Testis (tissue), 3 donors: ENCODE results near the gene EYA2. TPM values are rescaled to one million over a fixed set of nuclear protein-coding genes. Genes with fewer than 3 reads are reported as not detected.

Experiments used
- DNase-seq: peaks from one replicate; pipeline ENCODE4 v3.0.0-alpha.2; 2019
- H3K27ac ChIP-seq, 2 donors: fragments of 200-600 bp; sonication (generic); one replicate each; pipeline ENCODE4 v1.5.1; 2019
- H3K27me3 ChIP-seq: fragments of 200-600 bp; sonication (generic); one replicate; pipeline ENCODE4 v1.5.1; 2019
- H3K36me3 ChIP-seq: fragments of 200-600 bp; sonication (generic); one replicate; pipeline ENCODE4 v1.5.1; 2017; ENCODE audit warnings: low read depth; ENCODE audit errors: missing control alignments
- H3K4me1 ChIP-seq: fragments of 200-600 bp; sonication (generic); one replicate; pipeline ENCODE4 v1.5.1; 2019
- H3K4me3 ChIP-seq, 2 donors: fragments of 200-600 bp; sonication (generic); one replicate each; pipeline ENCODE4 v1.5.1; 2017 to 2019
- H3K9me3 ChIP-seq: fragments of 200-600 bp; sonication (generic); one replicate; pipeline ENCODE4 v1.5.1; 2017
- CTCF ChIP-seq, 3 experiments: fragments of 450-650 bp in 2 of 3; fragments of 200-600 bp in 1 of 3; sonication (generic) in 1 of 3; IDR thresholded peaks; one replicate each; pipeline ENCODE4 v1.5.1; 2016 to 2019; ENCODE audit warnings: antibody characterized with exemption in 3 of 3, mild to moderate bottlenecking in 2 of 3, moderate library complexity in 1 of 3
- POLR2A ChIP-seq: fragments of 450-650 bp; IDR thresholded peaks from one replicate; pipeline ENCODE4 v1.6.1; 2017; ENCODE audit warnings: antibody characterized with exemption, mild to moderate bottlenecking, moderate library complexity
- WGBS, 2 donors: methylation state at CpG; one replicate each; pipeline ENCODE4 v1.1.5; 2018; 5-methylcytosine and 5-hydroxymethylcytosine counted together
- intact Hi-C: fragments of 100-400 bp; cut with DNase I; formaldehyde crosslinking; loops from one replicate; pipeline ENCODE4 v1.15.1; 2023; ENCODE audit warnings: low total_unique reads
- polyA plus RNA-seq: library from polyadenylated mRNA; stranded (reverse); fragments of 350-450 nt; fragmentation: Illumina TruSeq; extraction: RNeasy Lipid Tissue Mini Kit (QIAGEN cat#74804); gene quantifications from one replicate; pipeline ENCODE4 v1.2.3, GENCODE V29; 2014; ENCODE audit warnings: low read depth, low replicate concordance; ENCODE audit not compliant: insufficient read depth
- total RNA-seq, 2 donors: library from RNA; depleted of rRNA; stranded (reverse); fragments of >200 nt; gene quantifications; one replicate each; pipeline ENCODE4 v1.2.3, GENCODE V29; 2016

Gene EYA2
- total and polyA plus RNA-seq, 3 donors from 2014 or later, result 14.6 to 17.2 (median 16.2) TPM

GRCh38 chr20:47189060-47189459 lies 294.4 kb downstream of the EYA2 start:
- H3K27me3 ChIP-seq, result no peaks in the 10 kb centered on the region
- H3K4me3 ChIP-seq, result no peak overlapping the region
- intact Hi-C loops, result no loop called here
- H3K9me3 ChIP-seq, result no peaks in the 10 kb centered on the region
- TF ChIP-seq POLR2A (no peak), CTCF (IDR thresholded peaks at IDR 0.05) (no peak)
- DNase-seq, result no peak
- H3K4me1 ChIP-seq, result no peaks in the 10 kb centered on the region
- H3K36me3 ChIP-seq, result no peaks in the 10 kb centered on the region
- no peak overlapping the region for H3K27ac ChIP-seq
- 56 to 62% methylated on average over 11 of the region's 11 CpGs for WGBS, 2 donors

- Histone ChIP-seq H3K4me1 (no peaks in the 10 kb centered on the region), H3K27ac (no peak overlapping the region), H3K9me3 (no peaks in the 10 kb centered on the region), H3K4me3 (no peak overlapping the region), H3K27me3 (no peaks in the 10 kb centered on the region), H3K36me3 (no peaks in the 10 kb centered on the region)
- TF ChIP-seq POLR2A (no peak), CTCF (IDR thresholded peaks at IDR 0.05) (no peak)
- 95 to 100% methylated on average over 1 of the region's 1 CpG for WGBS, 2 donors
- DNase-seq, result no peak
- intact Hi-C loops, result no loop called here
Observed at GRCh38 chr20:47191074-47191673, 296.5 kb downstream of the EYA2 start.

- peaks cover 4% of the 10 kb centered on the region for H3K4me1 ChIP-seq
- H3K27ac ChIP-seq, result no peak overlapping the region
- H3K36me3 ChIP-seq, result no peaks in the 10 kb centered on the region
- no peaks in the 10 kb centered on the region for H3K27me3 ChIP-seq
- no peaks in the 10 kb centered on the region for H3K9me3 ChIP-seq
- TF ChIP-seq CTCF (IDR thresholded peaks at IDR 0.05), result no peak
- no peak for TF ChIP-seq POLR2A
- no peak for DNase-seq
- intact Hi-C loops, result no loop called here
- WGBS, 2 donors, result 92 to 97% methylated on average over 3 of the region's 3 CpGs
- H3K4me3 ChIP-seq, result no peak overlapping the region
Observed at GRCh38 chr20:47191956-47192355, 297.3 kb downstream of the EYA2 start.

- no peak for DNase-seq
- WGBS, 2 donors, result 56 to 59% methylated on average over 9 of the region's 9 CpGs
- Histone ChIP-seq H3K4me3 (no peak overlapping the region), H3K27ac (no peak overlapping the region), H3K36me3 (no peaks in the 10 kb centered on the region), H3K27me3 (no peaks in the 10 kb centered on the region), H3K9me3 (no peaks in the 10 kb centered on the region), H3K4me1 (peaks cover 9% of the 10 kb centered on the region)
- intact Hi-C loops, result loop anchor here (5.0 kb wide), 1 partner anchor 187 kb away; no protein-coding TSS in a partner anchor
- TF ChIP-seq POLR2A (no peak), CTCF (IDR thresholded peaks at IDR 0.05) (no peak)
Observed at GRCh38 chr20:47195573-47195972, 300.9 kb downstream of the EYA2 start.
